IMR-90 (cell line): ENCODE results near the gene SSTR1.

Source experiments
- BHLHE40 ChIP-seq: fragments of 150-350 bp; IDR thresholded peaks from 2 replicates; pipeline ENCODE4 v1.6.1; 2016; ENCODE audit warnings: mild to moderate bottlenecking, low read depth, low read length
- CTCF ChIP-seq: conservative IDR thresholded peaks from 2 replicates; pipeline ENCODE4 v1.5.1; 2012; ENCODE audit warnings: mild to moderate bottlenecking, low read depth, low read length, improper control_type of control experiment
- MAFK ChIP-seq: IDR thresholded peaks from 2 replicates; pipeline ENCODE4 v1.6.1; 2012; ENCODE audit warnings: low read depth, low read length, improper control_type of control experiment
- MAZ ChIP-seq: IDR thresholded peaks from 2 replicates; pipeline ENCODE4 v1.6.1; 2012; ENCODE audit warnings: low read depth, mild to moderate bottlenecking, low read length, improper control_type of control experiment, moderate library complexity, borderline replicate concordance
- POLR2A ChIP-seq: IDR thresholded peaks from 2 replicates; pipeline ENCODE4 v1.6.1; 2012; ENCODE audit warnings: mild to moderate bottlenecking, low read depth, low read length
- RAD21 ChIP-seq: IDR thresholded peaks from 2 replicates; pipeline ENCODE4 v1.6.1; 2012; ENCODE audit warnings: low read length, improper control_type of control experiment
- RFX5 ChIP-seq: IDR thresholded peaks from 2 replicates; pipeline ENCODE4 v1.8.0; 2012; ENCODE audit warnings: low read depth, mild to moderate bottlenecking, low read length, moderate library complexity
- SMC3 ChIP-seq: fragments of 150-350 bp; IDR thresholded peaks from 2 replicates; pipeline ENCODE4 v1.6.1; 2016; ENCODE audit warnings: low read depth, mild to moderate bottlenecking, antibody characterized with exemption, low read length, moderate library complexity
- USF2 ChIP-seq: fragments of 150-350 bp; IDR thresholded peaks from 2 replicates; pipeline ENCODE4 v1.6.1; 2017; ENCODE audit warnings: mild to moderate bottlenecking, antibody characterized with exemption, low read length, low read depth

GRCh38 chr14:38255673-38256532 lies 48.2 kb downstream of the SSTR1 start, which contains the start of gene CLEC14A:
- TF ChIP-seq POLR2A (no peak), CTCF (no peak), RAD21 (no peak), SMC3 (no peak), MAZ (no peak), RFX5 (no peak), MAFK (no peak), BHLHE40 (no peak), USF2 (no peak)
